ENCODE measurements around the gene CCDC27.

DNA sequence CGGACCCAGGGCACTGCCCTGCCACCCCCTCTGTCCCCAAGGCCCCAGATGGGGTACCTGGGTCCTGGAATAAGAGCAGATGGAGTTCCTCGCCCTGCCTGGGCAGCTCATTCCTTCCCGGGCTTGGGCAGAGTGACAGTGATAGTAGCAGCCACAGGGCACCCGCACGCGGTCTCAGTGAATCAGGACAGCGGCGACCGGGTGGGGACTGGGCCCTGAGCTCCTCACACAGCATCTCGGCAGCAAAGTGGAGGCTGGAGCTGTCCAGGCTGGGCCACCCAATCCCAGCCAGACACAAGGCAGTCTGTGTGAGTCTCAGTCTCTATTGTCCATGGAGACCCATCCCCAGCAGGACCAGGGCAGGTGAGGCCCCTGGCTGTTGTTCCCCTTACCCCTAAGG, 37.4 kb upstream of the CCDC27 start:
- TF ChIP-seq POLR2A (IDR thresholded peaks at IDR 0.05; ENCODE audit: low read depth): no peak
- TF ChIP-seq, protein P1, sequence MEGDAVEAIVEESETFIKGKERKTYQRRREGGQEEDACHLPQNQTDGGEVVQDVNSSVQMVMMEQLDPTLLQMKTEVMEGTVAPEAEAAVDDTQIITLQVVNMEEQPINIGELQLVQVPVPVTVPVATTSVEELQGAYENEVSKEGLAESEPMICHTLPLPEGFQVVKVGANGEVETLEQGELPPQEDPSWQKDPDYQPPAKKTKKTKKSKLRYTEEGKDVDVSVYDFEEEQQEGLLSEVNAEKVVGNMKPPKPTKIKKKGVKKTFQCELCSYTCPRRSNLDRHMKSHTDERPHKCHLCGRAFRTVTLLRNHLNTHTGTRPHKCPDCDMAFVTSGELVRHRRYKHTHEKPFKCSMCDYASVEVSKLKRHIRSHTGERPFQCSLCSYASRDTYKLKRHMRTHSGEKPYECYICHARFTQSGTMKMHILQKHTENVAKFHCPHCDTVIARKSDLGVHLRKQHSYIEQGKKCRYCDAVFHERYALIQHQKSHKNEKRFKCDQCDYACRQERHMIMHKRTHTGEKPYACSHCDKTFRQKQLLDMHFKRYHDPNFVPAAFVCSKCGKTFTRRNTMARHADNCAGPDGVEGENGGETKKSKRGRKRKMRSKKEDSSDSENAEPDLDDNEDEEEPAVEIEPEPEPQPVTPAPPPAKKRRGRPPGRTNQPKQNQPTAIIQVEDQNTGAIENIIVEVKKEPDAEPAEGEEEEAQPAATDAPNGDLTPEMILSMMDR (IDR thresholded peaks at IDR 0.05): no peak
- TF ChIP-seq EP300 (IDR thresholded peaks at IDR 0.05): no peak
- TF ChIP-seq POLR2AphosphoS5 (IDR thresholded peaks at IDR 0.05): no peak

Measured in esophagus muscularis mucosa (tissue), 4 donors.